H9 (cell line): Measurements from ENCODE around the gene TMEM225. TPM values are rescaled to one million over a fixed set of nuclear protein-coding genes. Genes with fewer than 3 reads are reported as not detected.

ENCODE experiments used
- DNase-seq: peaks from one replicate; pipeline ENCODE4 v3.0.0-alpha.2; 2017
- H2AFZ ChIP-seq: one replicate; pipeline ENCODE4 v1.6.1; 2013; ENCODE audit warnings: mild to moderate bottlenecking, low read length, control low read depth, moderate library complexity
- H2AK5ac ChIP-seq: 2 replicates; pipeline ENCODE4 v1.6.1; 2013; ENCODE audit warnings: low read length, control low read depth, mixed read lengths; ENCODE audit not compliant: insufficient read length
- H2BK120ac ChIP-seq: one replicate; pipeline ENCODE4 v1.6.1; 2013; ENCODE audit warnings: low read depth, mild to moderate bottlenecking, low read length, control low read depth, inconsistent platforms; ENCODE audit not compliant: poor library complexity, severe bottlenecking
- H2BK12ac ChIP-seq: 2 replicates; pipeline ENCODE4 v1.6.1; 2013; ENCODE audit warnings: low read length, control low read depth, mixed read lengths, low read depth; ENCODE audit not compliant: insufficient read length
- H2BK15ac ChIP-seq: 2 replicates; pipeline ENCODE4 v1.6.1; 2013; ENCODE audit warnings: low read depth, low read length, control low read depth
- H2BK20ac ChIP-seq: one replicate; pipeline ENCODE4 v1.6.1; 2013; ENCODE audit warnings: low read depth, mild to moderate bottlenecking, low read length, control low read depth, inconsistent platforms; ENCODE audit not compliant: poor library complexity, severe bottlenecking
- H2BK5ac ChIP-seq: 2 replicates; pipeline ENCODE4 v1.6.1; 2013; ENCODE audit warnings: low read length, control low read depth, mixed read lengths; ENCODE audit not compliant: insufficient read length
- H3K14ac ChIP-seq: 2 replicates; pipeline ENCODE4 v1.6.1; 2013; ENCODE audit warnings: low read length, control low read depth; ENCODE audit not compliant: insufficient read depth
- H3K18ac ChIP-seq: 2 replicates; pipeline ENCODE4 v1.6.1; 2013; ENCODE audit warnings: low read depth, mild to moderate bottlenecking, mixed read lengths, low read length, control low read depth; ENCODE audit not compliant: insufficient read length
- H3K23ac ChIP-seq: 2 replicates; pipeline ENCODE4 v1.6.1; 2013; ENCODE audit warnings: low read length, control low read depth, mixed read lengths, low read depth; ENCODE audit not compliant: insufficient read length
- H3K23me2 ChIP-seq: 2 replicates; pipeline ENCODE4 v1.6.1; 2013; ENCODE audit warnings: low read depth, mild to moderate bottlenecking, mixed read lengths, low read length, control low read depth; ENCODE audit not compliant: insufficient read length, poor library complexity, severe bottlenecking
- H3K27ac ChIP-seq: 2 replicates; pipeline ENCODE4 v1.5.1; 2013; ENCODE audit warnings: low read length, control low read depth, mixed read lengths, low read depth; ENCODE audit not compliant: insufficient read length
- H3K27me3 ChIP-seq: 2 replicates; pipeline ENCODE4 v1.6.1; 2013; ENCODE audit warnings: low read length, control low read depth, inconsistent platforms; ENCODE audit not compliant: insufficient read depth
- H3K4ac ChIP-seq: 2 replicates; pipeline ENCODE4 v1.6.1; 2013; ENCODE audit warnings: low read depth, mild to moderate bottlenecking, control low read depth, inconsistent platforms, low read length, moderate library complexity
- H3K4me1 ChIP-seq: 2 replicates; pipeline ENCODE4 v1.6.1; 2013; ENCODE audit warnings: low read length, control low read depth, inconsistent platforms; ENCODE audit not compliant: insufficient read depth
- H3K4me2 ChIP-seq: 2 replicates; pipeline ENCODE4 v1.6.1; 2013; ENCODE audit warnings: low read length, control low read depth, mixed read lengths; ENCODE audit not compliant: insufficient read length, insufficient read depth
- H3K56ac ChIP-seq: 2 replicates; pipeline ENCODE4 v1.6.1; 2013; ENCODE audit warnings: low read depth, mild to moderate bottlenecking, mixed read lengths, low read length, control low read depth; ENCODE audit not compliant: insufficient read length
- H3K79me1 ChIP-seq: 2 replicates; pipeline ENCODE4 v1.6.1; 2013; ENCODE audit warnings: low read depth, mild to moderate bottlenecking, moderate library complexity, low read length, control low read depth, inconsistent platforms; ENCODE audit not compliant: insufficient read depth, poor library complexity, severe bottlenecking
- H3K79me2 ChIP-seq: 2 replicates; pipeline ENCODE4 v1.6.1; 2013; ENCODE audit warnings: low read length, control low read depth, inconsistent platforms; ENCODE audit not compliant: insufficient read depth
- H3K9ac ChIP-seq: 2 replicates; pipeline ENCODE4 v1.6.1; 2013; ENCODE audit warnings: low read length, control low read depth, mixed read lengths; ENCODE audit not compliant: insufficient read length; ENCODE audit errors: extremely low read depth
- H3K9me3 ChIP-seq: one replicate; pipeline ENCODE4 v1.6.1; 2013; ENCODE audit warnings: low read depth, low read length, inconsistent platforms; ENCODE audit not compliant: control insufficient read depth
- H3T11ph ChIP-seq: one replicate; pipeline ENCODE4 v1.6.1; 2013; ENCODE audit warnings: mild to moderate bottlenecking, low read length, control low read depth, inconsistent platforms
- H4K20me1 ChIP-seq: one replicate; pipeline ENCODE4 v1.6.1; 2013; ENCODE audit not compliant: control insufficient read depth, insufficient read length, insufficient read depth
- H4K5ac ChIP-seq: 2 replicates; pipeline ENCODE4 v1.6.1; 2013; ENCODE audit warnings: low read depth, mild to moderate bottlenecking, mixed read lengths, low read length, control low read depth; ENCODE audit not compliant: insufficient read length
- H4K8ac ChIP-seq: replicated peaks from 2 replicates; pipeline ENCODE4 v1.6.1; 2013; ENCODE audit warnings: low read length, control low read depth, mixed read lengths, low read depth; ENCODE audit not compliant: insufficient read length
- H4K91ac ChIP-seq: 2 replicates; pipeline ENCODE4 v1.6.1; 2013; ENCODE audit warnings: low read depth, mild to moderate bottlenecking, moderate library complexity, mixed read lengths, low read length, control low read depth; ENCODE audit not compliant: insufficient read length
- H3K27ac Mint-ChIP-seq, 3 experiments: 2 replicates in 2 of 3; 3 replicates in 1 of 3; pipeline ENCODE4 v1.8.0; 2020 to 2021; ENCODE audit warnings: mixed read lengths in 3 of 3, mild to moderate bottlenecking in 1 of 3, moderate library complexity in 1 of 3
- H3K27me3 Mint-ChIP-seq: 2 replicates; pipeline ENCODE4 v1.8.0; 2021; ENCODE audit warnings: low read depth, mild to moderate bottlenecking, moderate library complexity, mixed read lengths
- H3K36me3 Mint-ChIP-seq, 3 experiments: 2 replicates in 2 of 3; 3 replicates in 1 of 3; pipeline ENCODE4 v1.8.0; 2020 to 2021; ENCODE audit warnings: low read depth in 3 of 3, mixed read lengths in 3 of 3; ENCODE audit not compliant: insufficient read depth in 1 of 3
- H3K4me1 Mint-ChIP-seq, 2 experiments: 2 replicates each; pipeline ENCODE4 v1.8.0; 2020; ENCODE audit warnings: mixed read lengths in 2 of 2
- H3K4me3 Mint-ChIP-seq, 2 experiments: 2 replicates in 1 of 2; 3 replicates in 1 of 2; pipeline ENCODE4 v1.8.0; 2020 to 2021; ENCODE audit warnings: mild to moderate bottlenecking in 2 of 2, mixed read lengths in 2 of 2, moderate library complexity in 1 of 2
- H3K9me3 Mint-ChIP-seq, 2 experiments: 2 replicates in 1 of 2; 3 replicates in 1 of 2; pipeline ENCODE4 v1.8.0; 2020; ENCODE audit warnings: mild to moderate bottlenecking in 2 of 2, mixed read lengths in 2 of 2, moderate library complexity in 1 of 2
- WGBS: extraction: QIAGEN DNeasy Blood & Tissue Kit; methylation state at CpG from one replicate; pipeline ENCODE4 v1.1.7; 2013; ENCODE audit warnings: missing lambda C conversion rate, low lambda C conversion rate, mixed read lengths; ENCODE audit not compliant: insufficient read length; ENCODE audit errors: extremely low coverage; 5-methylcytosine and 5-hydroxymethylcytosine counted together
- total RNA-seq: library from RNA; stranded (reverse); gene quantifications from 2 replicates; pipeline ENCODE4 v1.2.1, GENCODE V29; 2021
- TF ChIP-seq, protein P1 (sequence below): fragments of 200-600 bp; sonication (generic); conservative IDR thresholded peaks from 3 replicates; pipeline ENCODE4 v1.8.0; 2021; ENCODE audit warnings: antibody characterized with exemption, mild to moderate bottlenecking

The TMEM225 gene
- total RNA-seq, 1 experiment from 2014 or later: not detected

DNA sequence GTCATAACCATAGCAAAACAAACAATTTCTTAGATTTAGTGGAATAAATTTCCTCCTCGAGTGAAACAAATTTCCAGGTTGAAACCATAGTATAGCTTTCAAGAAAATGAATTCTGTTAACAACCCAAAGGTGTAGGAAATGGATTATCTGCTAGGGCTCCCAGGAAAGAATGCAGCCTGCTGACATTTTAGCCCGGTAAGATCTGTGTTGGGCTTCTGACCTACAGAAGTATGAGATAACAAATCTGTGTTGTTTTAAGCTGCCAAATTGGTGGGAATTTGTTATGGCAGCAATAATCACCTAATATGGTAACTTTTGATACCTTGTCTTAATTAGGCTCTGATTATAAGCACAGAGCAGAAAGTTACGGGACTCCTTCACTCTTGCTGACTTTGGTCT, 47.3 kb downstream of the TMEM225 start:
- Histone ChIP-seq H2BK20ac (no peak overlapping the region), H3K27me3 (no peaks in the 10 kb centered on the region), H3K14ac (no peak overlapping the region), H4K91ac (no peak overlapping the region), H3K23ac (no peak overlapping the region), H2AK5ac (no peak overlapping the region), H2BK5ac (no peak overlapping the region), H4K5ac (no peak overlapping the region), H2BK15ac (no peak overlapping the region), H3K56ac (no peak overlapping the region), H4K8ac (no peak overlapping the region), H3K23me2 (no peaks in the 10 kb centered on the region), H3K79me1 (no peaks in the 10 kb centered on the region), H3K9me3 (no peaks in the 10 kb centered on the region), H3K79me2 (no peaks in the 10 kb centered on the region), H3K4me1 (no peaks in the 10 kb centered on the region), H2BK12ac (no peak overlapping the region), H3K27ac (no peak overlapping the region), H3K9ac (no peak overlapping the region), H2AFZ (no peak overlapping the region), H3K4ac (no peak overlapping the region), H3T11ph (no peak overlapping the region), H4K20me1 (no peaks in the 10 kb centered on the region), H2BK120ac (no peak overlapping the region), H3K18ac (no peak overlapping the region), H3K4me2 (no peak overlapping the region)
- TF ChIP-seq, protein P1, sequence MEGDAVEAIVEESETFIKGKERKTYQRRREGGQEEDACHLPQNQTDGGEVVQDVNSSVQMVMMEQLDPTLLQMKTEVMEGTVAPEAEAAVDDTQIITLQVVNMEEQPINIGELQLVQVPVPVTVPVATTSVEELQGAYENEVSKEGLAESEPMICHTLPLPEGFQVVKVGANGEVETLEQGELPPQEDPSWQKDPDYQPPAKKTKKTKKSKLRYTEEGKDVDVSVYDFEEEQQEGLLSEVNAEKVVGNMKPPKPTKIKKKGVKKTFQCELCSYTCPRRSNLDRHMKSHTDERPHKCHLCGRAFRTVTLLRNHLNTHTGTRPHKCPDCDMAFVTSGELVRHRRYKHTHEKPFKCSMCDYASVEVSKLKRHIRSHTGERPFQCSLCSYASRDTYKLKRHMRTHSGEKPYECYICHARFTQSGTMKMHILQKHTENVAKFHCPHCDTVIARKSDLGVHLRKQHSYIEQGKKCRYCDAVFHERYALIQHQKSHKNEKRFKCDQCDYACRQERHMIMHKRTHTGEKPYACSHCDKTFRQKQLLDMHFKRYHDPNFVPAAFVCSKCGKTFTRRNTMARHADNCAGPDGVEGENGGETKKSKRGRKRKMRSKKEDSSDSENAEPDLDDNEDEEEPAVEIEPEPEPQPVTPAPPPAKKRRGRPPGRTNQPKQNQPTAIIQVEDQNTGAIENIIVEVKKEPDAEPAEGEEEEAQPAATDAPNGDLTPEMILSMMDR: no peak
- H3K9me3 Mint-ChIP-seq: no peaks in the 10 kb centered on the region; a peak in 1 of 5 replicates
- H3K4me1 Mint-ChIP-seq: peaks cover 8% of the 10 kb centered on the region in 2 experiments
- no peak for DNase-seq
- H3K4me3 Mint-ChIP-seq: no peak overlapping the region
- H3K36me3 Mint-ChIP-seq: no peaks in the 10 kb centered on the region; a peak in 1 of 7 replicates
- H3K27me3 Mint-ChIP-seq: no peaks in the 10 kb centered on the region
- WGBS: no CpG with 5 or more reads among the region's 3 CpGs
- H3K27ac Mint-ChIP-seq: no peak overlapping the region
